HG02943 (cell line): ENCODE data around the gene FBXL12.
"Not testable (repeated sequence)": the region's sequence is repeated elsewhere in the genome, so short reads cannot be mapped to it uniquely, and the experiment has no call there.

Source experiments
- ATAC-seq: cut with Tn5 transposase; IDR thresholded peaks from one replicate; pipeline ENCODE4 v1.9.1; 2021; ENCODE audit warnings: mild to moderate bottlenecking, low read depth, moderate library complexity; ENCODE audit not compliant: unreplicated experiment

Gene FBXL12

DNA sequence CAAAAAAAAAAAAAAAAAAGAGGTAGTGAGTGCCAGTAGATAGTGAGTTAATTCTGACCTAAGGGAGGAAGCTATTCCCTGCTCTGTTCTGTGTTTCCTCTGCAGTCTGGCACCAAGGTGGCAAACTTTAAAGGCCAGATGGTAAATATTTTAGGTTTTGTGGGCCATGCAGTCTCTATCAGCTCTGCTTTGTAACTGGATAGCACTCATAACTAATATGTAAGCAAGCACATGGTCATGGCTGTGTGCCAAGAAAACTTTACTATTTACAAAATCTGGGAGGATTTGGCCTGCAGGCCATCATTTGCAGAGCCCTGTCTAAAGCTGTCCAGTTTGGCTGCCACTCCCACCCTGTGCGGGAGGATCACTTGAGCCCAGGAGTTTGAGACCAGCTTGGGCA lies 20.5 kb upstream of the FBXL12 start:
- no peak for ATAC-seq

DNA sequence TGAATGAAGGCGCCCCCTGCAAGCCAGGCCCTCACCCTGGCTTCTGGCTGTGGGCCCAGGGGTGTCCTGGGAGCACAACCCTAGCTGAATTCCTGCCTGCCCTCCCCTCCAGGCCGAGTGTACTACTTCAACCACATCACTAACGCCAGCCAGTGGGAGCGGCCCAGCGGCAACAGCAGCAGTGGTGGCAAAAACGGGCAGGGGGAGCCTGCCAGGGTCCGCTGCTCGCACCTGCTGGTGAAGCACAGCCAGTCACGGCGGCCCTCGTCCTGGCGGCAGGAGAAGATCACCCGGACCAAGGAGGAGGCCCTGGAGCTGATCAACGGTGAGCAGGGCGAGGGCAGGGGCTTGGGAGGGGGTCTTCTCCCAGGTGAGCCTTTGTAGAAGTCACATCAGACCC lies 19.4 kb upstream of the FBXL12 start:
- no peak for ATAC-seq

GRCh38 chr19:9836021-9836420 lies 17.1 kb upstream of the FBXL12 start:
- ATAC-seq: no peak

GRCh38 chr19:9835507-9835949 lies 16.6 kb upstream of the FBXL12 start:
- peak; percentile 21 for ATAC-seq

GRCh38 chr19:9834726-9835506 lies 16.0 kb upstream of the FBXL12 start, which contains the start of gene PIN1:
PIN1 (plus strand) TSS chr19:9835318; CDS start chr19:9835345, 27 bp downstream.
- peak; percentile 93 for ATAC-seq

- no peak for ATAC-seq
Observed at GRCh38 chr19:9834307-9834725, 15.4 kb upstream of the FBXL12 start.

DNA sequence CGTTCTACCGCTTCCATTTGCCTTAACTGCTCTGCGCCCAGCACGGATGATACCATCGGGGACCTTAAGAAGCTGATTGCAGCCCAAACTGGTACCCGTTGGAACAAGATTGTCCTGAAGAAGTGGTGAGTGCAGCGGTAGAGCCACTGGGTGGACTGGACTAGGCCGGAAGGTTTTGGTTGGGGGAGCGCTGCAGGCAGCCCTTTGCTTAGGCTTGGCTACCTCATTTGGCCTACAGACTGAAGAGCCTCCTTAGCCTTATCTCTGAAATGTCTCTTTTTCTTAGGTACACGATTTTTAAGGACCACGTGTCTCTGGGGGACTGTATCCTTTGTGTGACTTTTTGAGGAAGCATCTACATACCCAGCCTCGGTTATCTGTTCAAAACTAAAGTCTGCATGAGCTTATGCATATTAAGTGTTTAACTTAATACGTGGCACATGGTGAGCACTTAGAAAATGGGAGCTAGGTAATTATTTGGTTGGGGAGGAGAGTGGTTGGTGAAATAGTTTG lies 9.7 kb upstream of the FBXL12 start:
- ATAC-seq: no peak

DNA sequence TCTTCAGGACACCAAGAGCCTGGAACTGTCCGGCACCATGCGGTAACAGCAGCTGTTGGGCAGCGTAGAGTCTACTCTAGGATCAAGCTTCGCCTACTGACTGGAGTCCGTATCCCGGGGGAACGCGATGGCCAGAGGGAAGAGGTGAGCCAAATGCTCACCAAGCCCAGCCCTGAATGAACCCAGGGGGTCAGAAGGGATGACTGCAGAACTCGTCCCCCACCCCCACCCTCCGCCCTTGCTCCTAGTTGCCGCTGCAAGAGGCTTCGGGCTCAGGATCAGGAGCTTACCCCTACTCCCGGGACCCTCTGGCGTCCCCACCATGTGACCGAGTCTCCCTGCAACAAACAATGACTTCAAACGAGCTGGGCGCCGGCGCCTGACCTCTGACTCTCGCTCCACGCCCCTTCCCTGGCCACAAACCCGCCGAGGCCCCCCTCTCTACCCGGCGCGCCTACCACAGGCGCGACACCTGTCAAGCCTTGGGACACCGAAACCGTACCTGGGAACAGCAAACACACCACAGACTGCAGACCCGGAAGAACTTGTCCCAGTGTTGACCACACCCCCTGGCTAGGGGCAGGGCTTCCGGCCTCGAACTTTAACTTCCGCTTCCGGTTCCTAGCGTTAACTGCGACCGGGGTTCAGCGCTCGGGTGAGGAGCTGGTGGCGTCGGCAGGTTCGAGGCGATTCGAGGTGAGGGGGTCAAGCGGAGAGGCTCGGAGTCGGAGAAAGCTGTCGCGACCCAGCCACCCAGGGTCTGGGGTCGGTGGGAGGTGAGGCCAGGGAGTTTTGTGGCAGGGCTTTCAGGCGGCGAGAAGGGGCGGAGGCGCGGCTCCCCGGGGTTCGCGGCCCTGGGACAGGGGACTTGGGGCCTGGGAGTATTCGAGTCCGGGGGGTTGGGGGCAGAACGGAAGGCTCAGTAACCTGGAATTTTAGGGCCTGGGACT lies 8.7 kb upstream of the FBXL12 start, which contains the start of gene UBL5:
UBL5 (plus strand) TSS at position 630 of the 950 bp plus-strand sequence. CDS start 420 bp downstream, outside the sequence.
- ATAC-seq: peak; percentile 68

GRCh38 chr19:9823816-9824215 lies 4.9 kb upstream of the FBXL12 start:
- no peak for ATAC-seq

DNA sequence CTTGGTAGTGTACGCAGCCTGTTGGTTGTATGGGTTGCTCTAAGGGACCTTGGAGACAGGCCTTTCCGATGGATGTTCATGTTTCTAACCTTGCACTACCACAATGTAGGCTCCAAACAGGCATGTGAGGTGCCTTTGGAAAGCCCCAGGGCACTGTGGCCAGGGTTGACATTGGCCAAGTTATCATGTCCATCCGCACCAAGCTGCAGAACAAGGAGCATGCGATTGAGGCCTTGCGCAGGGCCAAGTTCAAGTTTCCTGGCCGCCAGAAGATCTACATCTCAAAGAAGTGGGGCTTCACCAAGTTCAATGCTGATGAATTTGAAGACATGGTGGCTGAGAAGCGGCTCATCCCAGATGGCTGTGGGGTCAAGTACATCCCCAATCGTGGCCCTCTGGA lies 1.2 kb upstream of the FBXL12 start:
- ATAC-seq: not testable (repeated sequence)

- ATAC-seq: no peak
Observed at GRCh38 chr19:9819596-9819909, 674 bp upstream of the FBXL12 start.

DNA sequence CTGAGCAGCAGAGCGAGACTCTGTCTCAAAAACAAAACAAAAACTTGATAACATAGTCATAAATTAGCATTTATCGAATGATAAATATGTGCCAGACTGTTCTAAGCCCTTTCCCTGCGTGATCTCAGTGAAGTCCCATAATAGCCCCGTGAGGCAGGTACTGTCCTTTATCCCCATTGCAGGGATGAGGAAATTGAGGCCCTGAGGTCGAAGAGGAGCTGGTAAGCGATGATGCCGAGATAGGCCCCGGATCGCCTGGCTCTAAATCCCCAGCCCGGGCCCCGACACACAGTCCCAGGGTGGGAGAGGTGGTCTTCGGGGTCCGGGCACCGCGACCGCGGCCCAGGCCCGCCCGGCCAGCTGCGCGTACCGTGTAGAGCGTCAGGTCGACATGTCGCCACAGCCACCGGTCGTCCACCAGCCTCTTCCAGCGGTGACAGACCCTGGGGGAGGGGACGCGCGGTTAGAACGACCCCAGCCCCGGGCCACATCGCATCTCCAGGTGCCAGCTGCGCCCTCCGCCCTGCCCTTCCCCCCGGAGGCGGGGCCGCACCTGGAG lies 625 bp downstream of the FBXL12 start:
- ATAC-seq: no peak

- no peak for ATAC-seq
Observed at GRCh38 chr19:9811139-9811538, 7.7 kb downstream of the FBXL12 start.

GRCh38 chr19:9808855-9809824 lies 9.7 kb downstream of the FBXL12 start:
- ATAC-seq: no peak

DNA sequence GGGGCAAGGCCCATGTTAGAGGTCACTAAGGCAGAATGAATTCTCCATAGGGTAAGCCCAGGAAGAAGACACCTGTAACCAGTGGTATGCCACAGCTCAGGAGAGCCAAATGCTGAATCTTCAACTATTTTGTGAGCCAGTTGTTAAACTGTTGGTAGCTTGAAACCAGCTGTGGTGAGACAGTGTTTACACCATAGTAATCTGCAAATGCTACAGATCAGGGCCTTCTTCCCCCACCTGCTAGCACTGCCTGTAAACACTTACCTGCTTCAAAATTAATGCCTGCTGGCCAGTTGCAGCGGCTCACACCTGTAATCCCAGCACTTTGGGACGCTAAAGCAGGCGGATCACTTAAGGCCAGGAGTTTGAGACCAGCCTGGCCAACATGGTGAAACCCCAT lies 12.1 kb downstream of the FBXL12 start:
- no peak for ATAC-seq

DNA sequence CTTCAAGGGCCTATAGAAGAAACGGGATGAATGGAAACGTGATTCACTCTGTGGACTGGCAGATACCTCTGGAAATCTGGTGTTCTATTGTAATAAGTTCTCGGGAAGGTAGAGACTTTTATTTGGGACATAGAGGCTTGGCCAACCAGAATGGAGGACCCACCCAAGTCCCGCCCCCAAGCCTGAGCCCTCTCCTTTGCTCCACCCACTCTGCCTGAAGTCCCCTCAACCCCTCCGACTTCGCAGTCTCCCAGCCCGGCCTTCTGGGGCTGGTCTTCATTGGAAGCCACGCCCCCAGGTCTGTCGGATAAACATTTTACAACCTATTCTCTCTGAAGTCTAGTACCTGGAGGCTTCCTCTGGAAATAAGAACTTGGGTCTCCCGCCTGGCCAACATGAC lies 16.9 kb downstream of the FBXL12 start:
- ATAC-seq: no peak

GRCh38 chr19:9799162-9799561 lies 19.7 kb downstream of the FBXL12 start:
- no peak for ATAC-seq

DNA sequence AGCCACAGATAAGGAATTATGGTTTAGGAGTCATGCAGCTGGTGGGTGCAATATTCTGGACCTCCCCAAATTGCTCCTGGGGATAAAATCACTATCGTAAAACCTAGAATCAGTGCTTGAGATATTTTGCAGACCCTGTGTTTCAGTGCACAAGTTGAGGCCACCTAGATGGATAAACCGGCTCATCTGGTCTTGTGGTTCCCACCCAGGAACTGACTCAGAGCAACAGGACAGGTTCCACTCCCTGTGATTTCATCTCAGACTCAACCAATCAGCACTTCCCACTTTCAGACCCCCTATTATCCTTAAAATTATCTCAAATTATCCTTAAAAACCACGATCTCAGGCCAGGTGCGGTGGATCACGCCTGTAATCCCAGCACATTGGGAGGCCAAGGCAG lies 21.0 kb downstream of the FBXL12 start:
- no peak for ATAC-seq

- no peak for ATAC-seq
Observed at GRCh38 chr19:9796113-9796773, 22.6 kb downstream of the FBXL12 start.
